Activated CD8-positive, alpha-beta T cell treated with anti-CD3 and anti-CD28 coated beads, Interleukin-2, amount 10 ng/mL, durations not matched to agents 7 days and 5 days (primary cell): ENCODE results near the gene TMEM235. TPM values are rescaled to one million over a fixed set of nuclear protein-coding genes. Genes with fewer than 3 reads are reported as not detected.
"Not testable (repeated sequence)": the region's sequence is repeated elsewhere in the genome, so short reads cannot be mapped to it uniquely, and the experiment has no call there.

ENCODE experiments used
- ATAC-seq: fragments of 150-1000 bp; cut with Tn5 transposase; one replicate; pipeline ENCODE4 v1.10.0; 2021; ENCODE audit warnings: moderate library complexity
- CTCF ChIA-PET: fragments of 350-600 bp; sonication (Branson Sonifier 250); formaldehyde crosslinking; loops from one replicate; lab custom pipeline; 2021; ENCODE audit warnings: antibody characterized with exemption; lab: Charles Lee
- POLR2A ChIA-PET: fragments of 350-600 bp; sonication (Branson Sonifier 250); formaldehyde crosslinking; loops from one replicate; lab custom pipeline; 2021; ENCODE audit warnings: antibody characterized with exemption; lab: Charles Lee
- DNase-seq: peaks from one replicate; pipeline ENCODE4 v3.0.0-alpha.2; 2020
- H3K27ac Mint-ChIP-seq: one replicate; pipeline ENCODE4 v1.8.0; 2021; ENCODE audit warnings: mild to moderate bottlenecking, mixed read lengths
- H3K27me3 Mint-ChIP-seq: one replicate; pipeline ENCODE4 v1.8.0; 2021; ENCODE audit warnings: low read depth, mixed read lengths
- H3K36me3 Mint-ChIP-seq: one replicate; pipeline ENCODE4 v1.8.0; 2021; ENCODE audit warnings: low read depth, mixed read lengths
- H3K4me1 Mint-ChIP-seq: one replicate; pipeline ENCODE4 v1.8.0; 2021; ENCODE audit warnings: low read depth, mixed read lengths
- H3K4me3 Mint-ChIP-seq: one replicate; pipeline ENCODE4 v1.8.0; 2021; ENCODE audit warnings: mild to moderate bottlenecking, mixed read lengths
- H3K9me3 Mint-ChIP-seq: one replicate; pipeline ENCODE4 v1.8.0; 2022; ENCODE audit warnings: mixed read lengths; ENCODE audit not compliant: insufficient read depth
- total RNA-seq, 2 experiments: library from RNA; stranded (reverse); gene quantifications; one replicate each; pipeline ENCODE4 v1.2.3, GENCODE V29; 2021

Gene TMEM235
- total RNA-seq, 2 experiments from 2014 or later = not detected

DNA sequence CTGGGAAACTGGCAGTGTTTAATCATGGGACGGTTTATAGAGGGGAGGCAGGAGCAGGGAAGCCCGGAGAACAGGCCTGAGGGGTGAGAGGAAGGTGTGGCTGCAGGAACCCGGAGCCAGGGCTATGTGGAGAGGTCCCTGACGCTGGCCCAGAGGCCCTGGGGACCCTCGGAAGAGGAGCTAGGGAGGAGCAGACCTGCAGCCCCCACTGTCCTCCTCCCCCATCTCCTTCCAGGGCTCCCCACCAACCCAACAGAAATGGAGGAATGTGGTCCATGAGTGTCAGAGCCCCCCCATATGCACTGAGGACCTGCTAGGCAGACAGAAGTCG is 20.3 kb downstream of the TMEM235 start:
- CTCF ChIA-PET = interaction anchor here (0.7 to 4.3 kb wide), 29 partner anchors 10 to 496 kb away, joined by 3 to 54 read pairs (median 4); partner anchors contain the start of gene TMC8
- DNase-seq = no peak
- no peak for ATAC-seq
- Mint-ChIP-seq H3K27me3 (peaks cover 12% of the 10 kb centered on the region), H3K27ac (peak overlapping the region; percentile 72), H3K4me3 (peak overlapping the region; percentile 64), H3K4me1 (peaks cover 32% of the 10 kb centered on the region), H3K9me3 (no peaks in the 10 kb centered on the region), H3K36me3 (no peaks in the 10 kb centered on the region)
- POLR2A ChIA-PET = no interaction called here

GRCh38 chr17:78252111-78252634 is 20.7 kb downstream of the TMEM235 start:
- H3K27ac Mint-ChIP-seq = peak overlapping the region; percentile 82
- ChIA-PET CTCF (interaction anchor here (0.7 to 4.3 kb wide), 23 partner anchors 10 to 495 kb away, joined by 3 to 54 read pairs (median 4); partner anchors contain the start of gene TMC8), POLR2A (no interaction called here)
- H3K4me3 Mint-ChIP-seq = peak overlapping the region; percentile 64
- H3K9me3 Mint-ChIP-seq = no peaks in the 10 kb centered on the region
- peak; percentile 89 for DNase-seq
- peak; percentile 50 for ATAC-seq
- H3K27me3 Mint-ChIP-seq = peaks cover 8% of the 10 kb centered on the region
- peaks cover 32% of the 10 kb centered on the region for H3K4me1 Mint-ChIP-seq
- no peaks in the 10 kb centered on the region for H3K36me3 Mint-ChIP-seq

DNA sequence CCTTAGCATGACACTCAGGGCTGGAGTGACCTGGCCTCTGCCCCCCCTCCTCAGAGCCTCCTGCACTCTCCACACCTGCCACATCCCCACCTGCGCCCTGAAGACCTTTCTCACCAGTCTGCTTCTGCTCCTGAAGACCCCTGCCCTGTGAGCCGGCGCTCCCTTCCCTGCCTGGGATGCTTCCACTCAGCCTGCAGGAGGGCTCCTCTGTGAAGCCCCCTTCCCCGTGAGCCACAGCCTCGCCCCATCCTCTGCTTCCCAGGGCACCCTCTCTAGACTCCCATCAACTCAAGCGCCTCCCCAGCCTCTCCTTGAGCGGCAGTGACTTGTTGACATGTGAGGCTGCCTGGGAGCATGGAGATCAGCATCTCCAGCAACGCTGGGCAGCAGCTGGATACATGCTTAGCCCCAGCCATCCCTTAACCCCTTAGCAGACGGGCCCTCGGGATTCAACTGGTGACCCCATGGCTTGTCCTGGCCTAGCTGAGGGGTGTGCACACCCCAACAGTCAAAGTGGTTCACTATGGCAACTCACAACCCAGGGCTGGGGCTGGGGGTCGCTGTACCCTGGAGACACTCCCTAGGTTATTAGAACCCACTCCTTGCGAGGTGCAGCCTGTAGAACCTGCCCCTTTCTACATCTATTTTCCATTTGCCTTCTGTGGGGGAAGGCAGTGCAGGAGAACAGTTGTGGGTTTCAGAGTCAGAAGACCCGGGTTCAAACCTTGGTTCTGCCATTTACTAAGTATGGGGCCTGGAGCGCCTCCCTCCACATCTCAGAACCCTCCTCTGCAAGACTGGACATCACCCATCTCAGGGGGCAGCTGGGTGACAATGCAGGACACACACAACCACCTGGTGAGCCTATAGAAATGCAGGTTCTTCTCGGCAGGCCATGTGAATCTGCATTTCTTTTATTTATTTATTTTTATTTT is 21.5 kb downstream of the TMEM235 start:
- CTCF ChIA-PET = interaction anchor here (0.9 to 4.3 kb wide), 8 partner anchors 36 to 239 kb away, joined by 3 to 54 read pairs (median 4); no protein-coding TSS in a partner anchor
- Mint-ChIP-seq H3K27ac (peak overlapping the region; percentile 82), H3K36me3 (no peaks in the 10 kb centered on the region), H3K4me3 (peak overlapping the region; percentile 64), H3K4me1 (peaks cover 37% of the 10 kb centered on the region), H3K9me3 (no peaks in the 10 kb centered on the region), H3K27me3 (peaks cover 6% of the 10 kb centered on the region)
- DNase-seq = peak; percentile 41
- POLR2A ChIA-PET = no interaction called here
- peak; percentile 24 for ATAC-seq

DNA sequence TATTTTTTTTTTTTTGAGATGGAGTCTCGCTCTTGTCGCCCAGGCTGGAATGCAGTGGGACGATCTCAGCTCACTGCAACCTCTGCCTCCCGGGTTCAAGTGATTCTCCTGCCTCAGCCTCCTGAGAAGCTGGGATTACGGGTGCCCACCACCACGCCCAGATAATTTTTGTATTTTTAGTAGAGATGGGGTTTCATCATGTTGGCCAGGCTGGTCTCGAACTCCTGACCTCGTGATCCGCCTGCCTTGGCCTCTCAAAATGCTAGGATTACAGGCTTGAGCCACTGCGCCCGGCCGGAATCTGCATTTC is 22.2 kb downstream of the TMEM235 start:
- CTCF ChIA-PET, POLR2A ChIA-PET, H3K27me3 Mint-ChIP-seq, H3K9me3 Mint-ChIP-seq, ATAC-seq, H3K36me3 Mint-ChIP-seq, DNase-seq: not testable (repeated sequence)
- H3K27ac Mint-ChIP-seq = peak overlapping the region; percentile 55
- H3K4me3 Mint-ChIP-seq = peak overlapping the region; percentile 72
- H3K4me1 Mint-ChIP-seq = peaks cover 42% of the 10 kb centered on the region

DNA sequence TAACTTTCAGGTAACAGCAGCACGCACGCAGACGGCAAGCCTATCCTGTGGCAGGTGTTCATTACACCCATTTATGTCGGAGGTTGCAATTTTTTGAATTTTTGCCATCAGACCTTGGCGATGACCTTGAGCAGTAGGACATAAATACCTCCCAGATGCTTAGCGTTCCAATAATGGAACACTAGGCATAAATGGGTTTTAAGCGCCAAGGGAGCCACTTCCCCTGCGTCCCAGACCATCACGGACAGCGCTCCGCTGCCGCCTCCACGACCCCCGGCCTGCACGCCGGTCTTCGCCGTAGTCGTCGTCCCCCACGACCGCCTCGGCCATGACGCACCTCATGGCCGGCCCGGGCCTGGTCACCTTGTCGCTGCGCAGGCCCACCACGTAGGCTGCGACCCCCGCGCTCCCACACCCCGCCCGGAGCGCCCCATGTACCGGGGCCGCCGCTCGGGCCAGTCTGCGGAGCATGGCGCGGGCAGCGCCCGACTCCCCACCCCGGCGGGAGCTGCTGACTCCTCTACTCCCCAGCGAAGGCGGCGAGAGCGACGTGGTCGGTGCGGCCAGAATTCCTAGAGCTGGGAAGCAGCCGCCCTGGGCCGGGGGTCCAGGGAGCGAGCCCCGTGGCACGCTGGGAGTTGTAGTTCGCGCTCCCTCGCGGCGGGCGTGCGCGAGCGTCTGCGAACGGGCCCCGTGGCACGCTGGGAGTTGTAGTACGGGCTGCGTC is 22.7 kb downstream of the TMEM235 start:
- ATAC-seq = peak; percentile 65
- H3K9me3 Mint-ChIP-seq = no peaks in the 10 kb centered on the region

DNA sequence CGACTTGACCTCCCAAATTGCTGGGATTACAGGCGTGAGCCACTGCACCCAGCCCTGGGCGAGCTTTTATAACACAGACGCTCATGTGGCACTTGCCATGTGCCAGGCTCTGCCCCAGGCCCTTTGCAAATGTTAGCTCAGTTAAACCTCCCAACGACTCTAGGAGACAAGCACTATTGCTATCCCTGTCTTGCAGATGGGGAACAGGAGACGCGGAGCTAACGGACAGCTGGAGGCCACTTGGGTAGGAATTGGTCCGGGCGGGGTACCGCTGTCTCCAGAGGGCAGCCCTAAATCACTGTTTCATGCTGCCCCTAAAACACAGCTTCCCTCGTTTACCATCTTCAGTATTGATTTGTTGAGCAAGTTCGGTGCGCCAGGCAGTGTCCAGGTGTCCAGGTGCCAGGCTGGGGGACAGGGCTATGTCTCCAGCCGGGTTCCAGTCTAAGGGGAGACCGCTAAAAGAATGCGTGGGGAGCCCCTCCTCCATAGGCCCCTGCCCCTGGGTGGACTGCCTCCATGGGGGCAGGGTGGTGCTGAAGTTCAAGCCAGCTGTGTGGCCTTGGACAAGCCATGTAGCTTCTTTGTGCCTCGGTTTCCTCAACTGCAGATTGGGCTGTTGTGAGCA is 23.7 kb downstream of the TMEM235 start:
- peaks cover 42% of the 10 kb centered on the region for H3K4me1 Mint-ChIP-seq
- H3K27ac Mint-ChIP-seq = no peak overlapping the region
- ATAC-seq = no peak
- peaks cover 4% of the 10 kb centered on the region for H3K27me3 Mint-ChIP-seq
- DNase-seq = no peak
- POLR2A ChIA-PET = no interaction called here
- H3K4me3 Mint-ChIP-seq = peak overlapping the region; percentile 12
- CTCF ChIA-PET = interaction anchor here (0.9 to 2.4 kb wide), 3 partner anchors 11 to 166 kb away, joined by 3 to 9 read pairs (median 6); no protein-coding TSS in a partner anchor
- H3K36me3 Mint-ChIP-seq = no peaks in the 10 kb centered on the region
- no peaks in the 10 kb centered on the region for H3K9me3 Mint-ChIP-seq

More for the DNA sequence above, 22.7 kb downstream of the TMEM235 start:
- Mint-ChIP-seq H3K27me3 (peaks cover 4% of the 10 kb centered on the region), H3K36me3 (no peaks in the 10 kb centered on the region), H3K4me3 (peak overlapping the region; percentile 72), H3K27ac (peak overlapping the region; percentile 55), H3K4me1 (peaks cover 42% of the 10 kb centered on the region)
- POLR2A ChIA-PET = no interaction called here
- CTCF ChIA-PET = interaction anchor here (2.1 to 2.4 kb wide), 2 partner anchors 9 to 168 kb away, joined by 6 to 9 read pairs; no protein-coding TSS in a partner anchor
- DNase-seq = peak; percentile 86

DNA sequence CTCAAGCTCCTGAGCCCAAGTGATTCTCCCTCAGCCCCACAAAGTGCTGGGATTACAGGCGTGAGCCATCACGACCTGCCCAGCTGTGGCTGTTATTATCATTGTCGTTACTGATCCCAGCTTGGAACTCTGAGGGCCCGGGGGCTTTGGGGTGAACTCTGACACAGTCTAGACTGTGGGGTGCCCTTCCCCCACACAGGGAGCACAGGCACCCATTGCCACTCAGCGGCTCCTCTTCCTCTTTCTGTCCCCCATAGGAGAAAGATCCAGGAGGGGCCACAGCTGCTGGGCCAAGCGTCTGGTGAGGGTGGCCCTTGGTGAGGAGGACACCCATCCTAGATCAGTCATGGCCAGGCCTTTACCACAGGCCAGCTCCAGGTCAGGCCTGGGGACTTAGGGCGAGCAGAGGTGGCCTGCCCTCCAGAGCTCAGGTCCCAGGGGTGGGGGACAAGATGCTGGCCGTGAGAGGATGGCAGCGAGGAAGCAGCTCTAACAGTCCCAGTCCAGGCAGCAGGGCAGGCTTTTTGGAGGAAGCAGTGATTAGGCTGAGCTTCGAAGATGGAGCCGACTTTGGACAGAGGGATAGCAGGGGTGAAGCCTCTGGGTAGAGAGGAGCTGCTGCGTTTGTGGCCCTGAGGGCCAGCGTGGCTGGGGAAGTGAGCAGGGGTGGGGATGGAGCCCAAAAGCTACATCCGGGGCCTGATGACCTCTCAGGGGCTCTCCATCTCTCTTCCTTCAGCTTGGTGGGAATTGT is 24.7 kb downstream of the TMEM235 start:
- no peak for ATAC-seq
- Mint-ChIP-seq H3K27ac (no peak overlapping the region), H3K4me1 (peaks cover 38% of the 10 kb centered on the region), H3K27me3 (peaks cover 4% of the 10 kb centered on the region), H3K4me3 (no peak overlapping the region), H3K9me3 (no peaks in the 10 kb centered on the region), H3K36me3 (no peaks in the 10 kb centered on the region)
- CTCF ChIA-PET = interaction anchor here (0.9 to 2.4 kb wide), 3 partner anchors 10 to 166 kb away, joined by 3 to 9 read pairs (median 6); no protein-coding TSS in a partner anchor
- POLR2A ChIA-PET = no interaction called here
- no peak for DNase-seq

DNA sequence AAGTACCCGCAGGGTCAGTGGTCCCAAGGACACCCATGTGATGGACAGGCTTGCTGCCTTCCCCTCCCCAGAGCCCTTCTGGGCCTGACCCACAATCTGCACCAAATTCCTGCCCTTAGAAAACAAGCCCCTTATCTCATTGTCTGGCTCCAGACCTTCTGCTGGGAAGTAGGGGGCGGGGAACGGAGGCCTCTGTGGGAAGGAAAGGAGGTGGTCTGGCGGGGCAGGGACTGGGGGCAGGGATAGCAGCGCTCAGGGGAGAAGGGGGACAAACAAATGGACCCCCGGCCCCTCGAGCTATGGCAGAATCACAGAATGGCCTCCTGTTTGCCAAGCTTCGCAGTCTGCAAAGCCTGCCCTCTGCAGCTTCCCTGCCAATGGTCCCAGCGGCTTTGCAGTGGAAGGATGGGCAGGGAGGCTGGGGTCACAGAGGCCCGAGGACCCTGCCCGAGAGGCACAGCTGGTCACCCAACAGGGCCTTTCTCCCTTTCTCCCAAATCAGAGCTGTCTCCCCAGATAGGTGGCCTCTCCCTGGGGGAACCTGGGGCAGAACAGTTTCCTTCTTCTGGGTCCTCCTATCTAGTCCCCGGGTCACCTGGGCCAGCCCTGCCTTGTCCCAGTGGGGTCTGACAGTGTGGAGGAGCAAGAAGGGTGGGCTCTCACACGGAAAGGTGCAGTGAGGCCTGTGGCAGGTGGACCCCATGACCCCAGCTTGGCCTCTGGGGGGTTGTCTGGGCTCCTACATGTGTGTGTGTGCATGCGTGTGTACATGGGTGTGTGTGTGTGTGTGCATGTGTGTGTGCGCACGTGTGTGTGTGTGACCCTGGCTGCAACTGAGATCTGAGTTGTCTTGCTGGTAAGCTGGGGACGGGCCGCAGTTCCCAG is 25.5 kb downstream of the TMEM235 start:
- H3K9me3 Mint-ChIP-seq = no peaks in the 10 kb centered on the region
- ATAC-seq = no peak
- DNase-seq = no peak
- ChIA-PET CTCF (interaction anchor here (2.4 kb wide), 1 partner anchor 165 kb away, joined by 9 read pairs; no protein-coding TSS in a partner anchor), POLR2A (no interaction called here)
- H3K27ac Mint-ChIP-seq = no peak overlapping the region
- peaks cover 34% of the 10 kb centered on the region for H3K4me1 Mint-ChIP-seq
- peaks cover 4% of the 10 kb centered on the region for H3K27me3 Mint-ChIP-seq
- H3K4me3 Mint-ChIP-seq = no peak overlapping the region
- H3K36me3 Mint-ChIP-seq = no peaks in the 10 kb centered on the region

DNA sequence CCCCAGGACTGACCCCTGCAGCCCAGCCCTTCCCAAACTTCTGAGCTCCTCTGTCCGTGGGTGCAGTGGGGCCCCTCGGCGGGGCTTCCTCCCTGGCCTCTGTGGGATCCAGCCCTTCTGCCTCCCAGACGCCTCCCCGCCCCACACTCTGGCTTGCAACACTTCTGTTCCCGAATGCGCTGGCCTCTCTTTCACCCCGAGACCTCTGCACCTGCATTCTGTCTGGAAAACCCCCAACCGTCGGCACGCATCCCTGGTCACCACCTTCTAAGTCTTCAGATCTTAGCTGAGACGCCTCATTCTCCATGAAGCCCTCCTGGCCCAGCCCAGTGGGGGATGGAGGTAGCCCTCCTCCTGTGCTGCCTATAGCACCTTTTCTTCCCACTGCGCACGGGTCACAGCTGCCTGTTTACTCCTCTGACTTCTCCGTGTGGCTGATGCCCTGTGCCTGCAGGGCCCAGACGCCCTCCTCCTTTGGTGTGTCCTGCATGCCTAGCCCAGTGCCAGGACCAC is 26.4 kb downstream of the TMEM235 start:
- no peak overlapping the region for H3K4me3 Mint-ChIP-seq
- no peak for DNase-seq
- ChIA-PET CTCF (interaction anchor here (0.6 kb wide), 1 partner anchor 122 kb away, joined by 3 read pairs; no protein-coding TSS in a partner anchor), POLR2A (no interaction called here)
- no peaks in the 10 kb centered on the region for H3K9me3 Mint-ChIP-seq
- no peak for ATAC-seq
- no peak overlapping the region for H3K27ac Mint-ChIP-seq
- peaks cover 30% of the 10 kb centered on the region for H3K4me1 Mint-ChIP-seq
- H3K36me3 Mint-ChIP-seq = no peaks in the 10 kb centered on the region
- peaks cover 4% of the 10 kb centered on the region for H3K27me3 Mint-ChIP-seq
